Skeletal muscle tissue (tissue), 4 donors: ENCODE results near the gene BEST4. TPM values are rescaled to one million over a fixed set of nuclear protein-coding genes. Genes with fewer than 3 reads are reported as not detected.
A peak's percentile ranks its signal among the peaks of the same experiment; 100 is the strongest.

Experiments
- H3K27ac ChIP-seq: one replicate; pipeline ENCODE4 v1.7.0; 2013; ENCODE audit warnings: mild to moderate bottlenecking, low read depth, low read length, inconsistent platforms
- H3K27me3 ChIP-seq, 3 donors: one replicate each; pipeline ENCODE4 v1.7.0; 2013; ENCODE audit warnings: low read length in 3 of 3; ENCODE audit not compliant: control insufficient read depth in 3 of 3, insufficient read depth in 3 of 3
- H3K36me3 ChIP-seq, 3 donors: one replicate each; pipeline ENCODE4 v1.7.0; 2013; ENCODE audit warnings: low read length in 3 of 3; ENCODE audit not compliant: control insufficient read depth in 3 of 3, insufficient read depth in 3 of 3
- H3K4me1 ChIP-seq, 3 donors: one replicate each; pipeline ENCODE4 v1.7.0; 2013; ENCODE audit warnings: low read length in 3 of 3, mild to moderate bottlenecking in 3 of 3; ENCODE audit not compliant: control insufficient read depth in 3 of 3, insufficient read depth in 3 of 3
- H3K4me3 ChIP-seq, 3 donors: one replicate each; pipeline ENCODE4 v1.7.0; 2013; ENCODE audit warnings: low read length in 3 of 3
- H3K9ac ChIP-seq, 3 donors: one replicate each; pipeline ENCODE4 v1.7.0; 2013; ENCODE audit warnings: low read length in 3 of 3, mild to moderate bottlenecking in 3 of 3, moderate library complexity in 2 of 3, low read depth in 1 of 3
- H3K9me3 ChIP-seq, 3 donors: one replicate each; pipeline ENCODE4 v1.7.0; 2013; ENCODE audit warnings: low read length in 3 of 3; ENCODE audit not compliant: control insufficient read depth in 3 of 3
- total RNA-seq: library from RNA; depleted of rRNA; stranded (reverse); fragments of >200 nt; gene quantifications from one replicate; pipeline ENCODE4 v1.2.3, GENCODE V29; 2014
- donor health status: Osteomylitis.

BEST4 gene
- total RNA-seq, 1 donor from 2014 or later: not detected

DNA sequence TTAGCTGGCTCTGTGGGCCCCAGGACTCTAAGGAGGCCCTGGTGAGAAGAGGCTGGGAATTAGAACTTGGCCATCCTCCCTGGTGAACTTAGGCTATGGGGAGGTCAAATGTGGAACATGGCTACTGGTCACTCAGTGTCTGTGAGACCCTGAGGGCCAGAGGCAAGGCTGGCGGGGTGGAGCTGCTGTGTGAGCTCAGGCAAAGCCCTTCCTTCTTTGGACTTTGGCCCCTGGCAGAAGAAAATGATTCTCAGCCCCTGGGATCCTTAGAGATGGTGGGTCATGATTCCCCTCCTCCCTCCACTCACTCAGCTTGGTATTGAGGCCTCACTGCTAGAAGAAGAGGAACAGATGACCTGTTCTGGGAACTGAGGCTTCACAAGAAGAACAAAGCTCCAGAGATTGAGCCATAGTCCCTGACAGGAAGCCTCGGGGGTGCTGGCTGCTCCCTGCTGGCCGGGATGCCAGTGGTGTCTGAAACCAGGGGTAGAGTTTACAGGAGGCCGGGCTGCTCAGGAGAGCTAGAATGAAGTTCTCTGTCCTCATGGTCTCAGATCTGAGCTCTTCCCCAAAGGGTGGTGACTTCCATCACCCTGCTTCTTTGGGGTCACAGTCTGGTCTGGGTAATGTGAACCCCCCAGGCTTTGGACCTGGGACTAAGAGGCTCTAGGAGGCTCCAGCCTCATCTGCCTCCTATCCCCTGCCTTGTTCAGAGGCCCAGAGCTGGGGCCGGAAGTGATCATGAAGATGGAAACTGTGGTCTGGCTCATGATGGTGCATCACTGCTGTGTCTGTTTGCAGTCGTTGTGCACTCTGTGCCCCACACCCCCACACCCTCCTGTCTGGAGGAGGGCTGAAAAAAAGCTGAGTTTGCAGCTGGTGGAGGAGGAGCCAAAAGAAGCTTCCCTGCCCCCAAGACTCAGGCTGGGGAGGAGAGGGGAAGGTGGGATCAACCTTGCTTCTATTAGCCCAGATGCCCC, 21.3 kb upstream of the BEST4 start:
- Histone ChIP-seq H3K9ac (peak overlapping the region; percentile 63 to 85 (median 69)), H3K4me3 (peak overlapping the region; percentile 54 to 61 (median 61)), H3K4me1 (peaks cover 58 to 83% (median 80%) of the 10 kb centered on the region in 3 donors), H3K27ac (peak overlapping the region; percentile 98), H3K9me3 (no peaks in the 10 kb centered on the region), H3K27me3 (no peaks in the 10 kb centered on the region), H3K36me3 (peaks cover 11 to 16% (median 15%) of the 10 kb centered on the region in 3 donors)

DNA sequence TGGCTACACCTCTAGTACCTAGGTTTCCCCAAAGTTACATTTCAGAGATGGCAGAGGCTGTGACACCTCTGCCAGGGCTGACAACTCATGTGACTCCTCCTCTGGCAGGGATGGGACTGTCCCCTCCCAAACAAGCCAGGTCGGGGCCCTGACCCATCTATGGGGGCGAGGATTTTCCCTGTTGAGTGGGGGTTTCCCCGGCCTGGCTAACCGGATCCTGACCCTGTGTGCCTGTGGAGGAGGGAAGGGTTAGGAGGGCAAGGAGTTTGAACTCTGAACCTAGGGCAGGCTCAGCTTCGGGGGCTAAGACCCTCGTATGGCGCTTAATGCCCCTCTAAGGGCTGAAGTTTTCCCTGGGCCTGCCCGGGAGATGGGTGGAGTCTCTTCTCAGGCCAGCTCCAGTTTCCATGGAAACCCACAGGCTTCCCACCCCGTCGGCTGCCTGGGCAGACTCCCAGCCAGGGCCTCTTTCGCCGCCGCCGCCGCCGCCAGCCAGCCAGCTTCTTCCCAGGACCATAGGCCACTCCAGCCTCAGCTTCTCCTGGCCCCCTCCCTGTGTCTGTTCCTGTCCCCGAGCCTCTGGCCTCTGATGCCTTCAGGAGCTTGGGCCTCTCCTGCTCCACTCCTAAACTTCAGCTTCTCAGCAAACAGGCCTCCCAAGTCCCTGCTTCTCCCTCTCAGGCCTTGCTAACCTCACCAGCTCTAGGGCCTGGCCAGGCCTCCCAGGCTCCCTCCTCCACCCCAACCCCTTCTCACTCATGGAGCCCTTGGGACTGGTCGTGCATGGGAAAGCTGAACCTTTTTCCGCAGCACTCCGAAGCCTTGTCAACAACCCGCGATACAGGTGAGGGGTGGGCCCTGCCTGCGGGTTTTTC, 20.3 kb upstream of the BEST4 start, which contains the start of gene BTBD19:
Gene BTBD19 (plus strand): TSS at position 461 of the 875 bp plus-strand sequence. CDS start 298 bp downstream, at position 759.
- Histone ChIP-seq H3K36me3 (peaks cover 20 to 24% (median 23%) of the 10 kb centered on the region in 3 donors), H3K9me3 (no peaks in the 10 kb centered on the region), H3K27me3 (no peaks in the 10 kb centered on the region), H3K4me3 (peak within 1 kb of the TSS; percentile 54 to 61 (median 61)), H3K4me1 (peaks cover 60 to 86% (median 85%) of the 10 kb centered on the region in 3 donors), H3K9ac (peak within 1 kb of the TSS; percentile 69 to 87 (median 85)), H3K27ac (peak within 1 kb of the TSS; percentile 98)

DNA sequence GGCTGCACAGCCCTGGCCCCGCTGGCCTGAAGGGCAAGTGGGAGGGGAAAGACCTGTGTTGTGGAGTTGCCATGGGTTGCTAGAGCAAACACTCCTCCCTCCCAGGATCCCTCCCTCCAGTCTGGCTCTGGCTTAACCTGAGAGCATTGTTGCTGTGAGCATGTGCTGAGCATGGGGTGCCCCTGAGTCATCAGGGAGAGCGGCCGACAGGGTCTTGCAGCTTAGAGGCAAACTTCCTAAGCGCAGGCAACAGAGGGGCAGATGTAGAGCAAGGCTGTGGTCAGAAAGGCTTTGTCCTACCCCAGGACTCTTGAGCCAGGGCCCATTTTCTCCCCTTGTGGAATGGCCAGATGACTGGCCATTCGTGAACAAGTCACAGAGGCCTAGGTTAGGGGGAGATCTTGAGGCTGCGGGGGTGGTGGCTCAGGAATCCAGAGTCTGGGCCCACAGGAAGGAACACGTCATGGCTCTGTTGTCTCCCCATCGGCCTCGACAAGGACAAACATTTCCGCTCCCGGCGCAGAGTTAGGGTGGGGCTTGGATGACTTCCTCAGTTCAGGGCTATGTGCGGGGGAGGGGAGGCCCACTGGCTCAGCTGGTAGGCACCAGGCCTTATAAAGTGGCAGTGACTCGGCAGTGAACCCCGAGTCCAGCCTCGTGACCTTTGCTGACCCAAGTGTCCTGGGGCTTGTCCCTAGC, 19.5 kb upstream of the BEST4 start:
- Histone ChIP-seq H3K9me3 (no peaks in the 10 kb centered on the region), H3K9ac (peak overlapping the region; percentile 69 to 87 (median 85)), H3K27ac (peak overlapping the region; percentile 98), H3K4me3 (peak overlapping the region; percentile 24 to 66 (median 52)), H3K27me3 (no peaks in the 10 kb centered on the region), H3K4me1 (peaks cover 65 to 87% (median 86%) of the 10 kb centered on the region in 3 donors), H3K36me3 (peaks cover 23 to 32% (median 25%) of the 10 kb centered on the region in 3 donors)

- Histone ChIP-seq H3K27ac (peak within 1 kb of the TSS; percentile 98), H3K9ac (peak within 1 kb of the TSS; percentile 69 to 87 (median 85)), H3K4me3 (peak within 1 kb of the TSS; percentile 52 to 66 (median 55)), H3K4me1 (peaks cover 67 to 90% (median 88%) of the 10 kb centered on the region in 3 donors), H3K9me3 (no peaks in the 10 kb centered on the region), H3K36me3 (peaks cover 23 to 38% (median 30%) of the 10 kb centered on the region in 3 donors), H3K27me3 (no peaks in the 10 kb centered on the region)
These were observed 18.9 kb upstream of the BEST4 start, which contains the start of gene DYNLT4 for GRCh38 chr1:44806704-44807363. Gene DYNLT4 (minus strand): TSS chr1:44807351. CDS start chr1:44806668, 683 bp downstream.

GRCh38 chr1:44806025-44806703, 18.2 kb upstream of the BEST4 start:
- peak overlapping the region; percentile 98 for H3K27ac ChIP-seq
- no peaks in the 10 kb centered on the region for H3K27me3 ChIP-seq
- H3K9me3 ChIP-seq: no peaks in the 10 kb centered on the region
- peaks cover 23 to 38% (median 31%) of the 10 kb centered on the region in 3 donors for H3K36me3 ChIP-seq
- peak overlapping the region; percentile 63 to 87 (median 85) for H3K9ac ChIP-seq
- peak overlapping the region; percentile 52 to 66 (median 55) for H3K4me3 ChIP-seq
- H3K4me1 ChIP-seq: peaks cover 65 to 86% (median 84%) of the 10 kb centered on the region in 3 donors

- Histone ChIP-seq H3K9ac (no peak overlapping the region), H3K27ac (peak overlapping the region; percentile 98), H3K4me3 (no peak overlapping the region)
These were observed 17.5 kb upstream of the BEST4 start for GRCh38 chr1:44805311-44806024.

DNA sequence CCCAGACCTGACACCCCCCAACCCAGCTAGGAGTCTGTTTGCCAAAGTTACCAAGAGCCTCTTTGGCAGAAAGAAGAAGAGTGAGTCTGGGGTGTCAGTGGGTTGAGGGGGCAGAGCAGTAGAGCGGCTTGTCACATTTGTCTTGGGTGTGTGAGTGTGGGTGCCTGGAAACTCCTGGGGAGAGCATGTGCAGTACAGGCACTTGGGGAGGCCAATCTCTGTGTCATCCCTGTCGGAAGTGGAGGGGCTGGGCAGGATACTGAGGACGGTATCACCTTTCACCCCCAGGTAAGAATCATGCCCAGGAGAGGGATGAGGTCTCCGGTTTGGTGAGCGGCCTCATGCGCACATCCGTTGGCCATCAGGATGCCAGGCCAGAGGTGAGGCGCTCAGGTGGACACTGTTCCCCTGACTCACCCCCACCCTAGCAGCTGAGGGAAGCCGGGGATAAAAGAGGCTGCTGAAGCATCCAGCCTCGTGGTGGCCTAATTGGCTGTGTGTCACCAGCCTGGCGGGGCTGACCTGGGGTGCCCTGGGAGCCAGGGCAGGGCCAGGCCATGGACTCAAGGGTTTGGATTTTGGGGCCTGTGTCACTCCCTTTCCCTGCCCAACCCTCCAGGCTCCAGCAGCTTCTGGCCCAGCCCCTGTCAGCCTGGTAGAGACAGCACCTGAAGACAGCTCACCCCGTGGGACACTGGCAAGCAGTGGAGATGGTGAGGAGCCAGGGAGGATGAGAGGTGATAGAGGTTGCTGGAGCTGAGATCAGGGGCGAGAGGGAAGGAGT, 15.5 kb upstream of the BEST4 start:
- peak overlapping the region; percentile 55 for H3K27ac ChIP-seq
- H3K4me1 ChIP-seq: peaks cover 41 to 77% (median 70%) of the 10 kb centered on the region in 3 donors
- no peaks in the 10 kb centered on the region for H3K27me3 ChIP-seq
- H3K36me3 ChIP-seq: peaks cover 23 to 38% (median 30%) of the 10 kb centered on the region in 3 donors
- no peaks in the 10 kb centered on the region for H3K9me3 ChIP-seq
- H3K4me3 ChIP-seq: no peak overlapping the region
- H3K9ac ChIP-seq: peak overlapping the region in 2 of 3 donors; percentile 7 to 40

More at GRCh38 chr1:44805311-44806024, 17.5 kb upstream of the BEST4 start:
- Histone ChIP-seq H3K4me1 (peaks cover 61 to 85% (median 85%) of the 10 kb centered on the region in 3 donors), H3K27me3 (no peaks in the 10 kb centered on the region), H3K9me3 (no peaks in the 10 kb centered on the region), H3K36me3 (peaks cover 23 to 38% (median 30%) of the 10 kb centered on the region in 3 donors)
